COLO668 (cell line): ENCODE data around the gene PCSK4.
A peak's percentile ranks its signal among the peaks of the same experiment; 100 is the strongest.
"Not testable (repeated sequence)": the region's sequence is repeated elsewhere in the genome, so short reads cannot be mapped to it uniquely, and the experiment has no call there.

Source experiments
- DNase-seq: peaks from one replicate; lab custom pipeline; 2025; ENCODE audit not compliant: unreplicated experiment; lab: John Stamatoyannopoulos, UW

PCSK4 gene

DNA sequence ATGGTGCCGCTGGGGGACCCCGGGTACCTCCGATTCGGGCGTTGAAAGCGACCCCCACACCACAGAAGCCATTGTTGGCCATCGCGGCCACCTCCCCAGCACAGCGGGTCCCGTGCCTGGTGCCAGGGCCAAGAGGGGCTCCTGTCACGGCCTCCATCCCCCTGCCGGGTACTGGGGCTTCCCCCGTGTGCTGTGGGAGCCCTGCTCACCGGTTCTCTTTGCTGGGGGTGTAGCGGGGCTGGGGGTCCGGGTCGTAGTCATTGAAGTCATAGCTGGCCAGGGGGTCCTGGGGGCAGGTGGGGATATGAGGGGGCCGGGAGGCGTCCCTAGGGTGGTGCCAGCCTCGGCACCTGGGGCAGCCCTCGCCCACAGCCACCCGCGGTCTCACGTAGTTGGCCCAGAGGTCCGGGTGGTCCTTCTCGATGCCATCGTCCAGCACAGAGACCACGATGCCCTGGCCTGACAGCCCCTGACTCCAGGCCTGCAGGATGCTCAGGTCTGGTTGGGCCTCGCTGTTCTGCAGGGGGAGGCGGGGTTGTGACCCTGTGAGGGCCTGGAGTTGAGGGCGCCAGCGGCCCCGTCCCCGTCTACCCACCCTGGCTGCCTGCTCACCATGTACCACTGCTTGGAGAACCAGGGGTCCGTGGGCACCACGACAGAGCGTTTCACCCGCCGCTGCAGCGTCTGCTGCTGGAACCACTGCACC is 2.4 kb downstream of the PCSK4 start:
- no peak for DNase-seq

DNA sequence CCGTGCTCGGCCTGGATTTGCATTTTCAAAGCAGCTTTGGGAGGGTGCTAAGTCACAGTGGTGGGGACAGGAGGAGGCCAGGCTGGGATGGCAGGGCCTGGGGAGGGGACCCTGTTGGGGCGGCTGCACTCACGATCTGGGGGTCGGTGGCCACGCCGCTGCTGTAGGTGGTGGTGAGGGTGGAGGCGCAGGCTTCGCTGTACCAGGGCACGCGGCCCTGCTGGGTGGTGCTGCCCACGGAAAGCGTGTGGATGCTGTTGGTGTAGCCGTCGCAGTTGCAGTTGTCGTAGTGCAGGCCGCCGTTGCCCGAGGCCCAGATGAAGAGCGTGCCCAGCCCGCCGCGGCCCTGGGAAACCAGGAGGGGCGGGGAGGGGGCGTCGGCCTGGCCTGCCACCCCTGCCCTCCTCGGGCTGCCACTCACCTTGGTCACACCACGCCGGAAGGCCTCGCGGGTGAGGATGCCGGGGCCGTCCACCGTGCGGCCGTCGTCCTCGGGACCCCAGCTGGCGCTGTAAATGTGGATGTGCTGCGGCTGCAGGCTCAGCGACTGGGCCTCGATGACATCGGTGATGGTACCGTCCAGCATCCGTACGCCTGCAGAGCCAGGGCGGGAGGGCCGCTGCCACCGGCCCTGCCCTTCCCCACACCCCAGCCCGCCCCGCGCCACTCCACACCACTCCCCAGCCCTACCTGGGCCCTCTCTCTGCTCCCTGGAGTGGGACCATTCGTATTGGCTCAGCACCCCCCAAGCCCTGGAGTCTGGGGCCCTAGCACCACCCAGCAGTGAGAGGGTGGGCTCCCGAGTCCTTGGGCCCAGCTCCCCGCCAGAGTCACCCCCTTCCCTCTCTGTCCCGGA is 3.2 kb downstream of the PCSK4 start:
- DNase-seq = no peak

DNA sequence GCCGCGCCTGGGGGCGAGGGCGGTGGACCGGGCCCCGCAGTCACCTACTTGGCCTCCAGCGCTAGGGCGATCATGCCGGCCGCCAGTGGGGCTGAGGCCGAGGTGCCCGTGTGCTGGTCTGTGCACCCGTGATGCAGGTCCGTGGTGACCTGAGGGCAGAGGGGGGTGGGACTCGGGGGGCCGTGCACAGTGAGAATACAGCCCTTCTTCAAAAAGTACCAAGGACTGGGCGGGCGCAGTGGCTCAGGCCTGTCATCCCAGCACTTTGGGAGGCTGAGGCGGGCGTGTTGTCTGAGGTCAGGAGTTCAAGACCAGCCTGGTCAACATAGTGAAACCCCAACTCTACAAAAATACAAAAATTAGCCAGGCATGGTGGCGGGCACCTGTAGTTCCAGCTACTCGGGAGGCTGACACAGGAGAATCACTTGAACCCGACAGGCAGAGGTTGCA is 6.1 kb downstream of the PCSK4 start:
- no peak for DNase-seq

DNA sequence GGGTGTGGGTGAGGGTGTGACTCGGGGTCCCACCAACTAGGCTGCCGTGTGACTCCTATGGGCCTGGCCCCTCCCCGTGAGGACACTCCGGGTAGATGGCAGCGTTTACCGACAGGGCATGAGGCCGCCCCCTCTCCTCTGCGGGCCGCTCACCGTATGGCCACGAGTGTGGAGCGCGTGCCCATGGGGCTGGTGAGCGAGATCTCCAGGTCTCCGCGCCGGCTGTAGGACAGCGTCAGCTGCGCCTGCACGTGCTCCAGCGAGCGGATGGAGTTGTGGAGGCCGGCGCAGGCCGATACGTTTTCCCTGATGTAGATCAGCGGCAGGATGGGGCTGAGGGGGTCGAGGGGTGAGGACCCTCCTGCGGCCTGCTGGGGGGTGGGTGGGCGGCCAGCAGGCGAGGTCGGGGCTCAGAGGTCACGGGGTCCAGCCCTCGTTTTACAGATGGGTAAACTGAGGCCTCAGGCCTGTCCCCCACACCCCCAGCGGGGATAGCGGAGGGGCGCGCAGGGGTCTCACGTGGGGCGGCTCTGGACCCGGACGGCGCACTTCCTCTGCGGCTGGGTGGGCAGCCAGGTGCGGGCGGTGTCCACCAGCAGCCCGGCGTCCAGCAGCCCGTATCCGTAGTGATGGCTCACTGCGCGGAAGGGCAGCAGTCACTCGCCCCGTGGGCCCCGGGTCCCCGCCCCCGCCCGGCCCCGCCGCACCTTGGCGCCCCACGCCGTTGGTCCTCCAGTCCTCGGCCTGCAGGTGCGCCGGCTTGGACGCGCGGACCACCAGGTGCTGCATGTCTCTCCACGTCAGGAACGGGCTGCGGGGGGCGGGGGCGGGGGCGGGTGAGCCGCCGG is 6.8 kb downstream of the PCSK4 start:
- no peak for DNase-seq

DNA sequence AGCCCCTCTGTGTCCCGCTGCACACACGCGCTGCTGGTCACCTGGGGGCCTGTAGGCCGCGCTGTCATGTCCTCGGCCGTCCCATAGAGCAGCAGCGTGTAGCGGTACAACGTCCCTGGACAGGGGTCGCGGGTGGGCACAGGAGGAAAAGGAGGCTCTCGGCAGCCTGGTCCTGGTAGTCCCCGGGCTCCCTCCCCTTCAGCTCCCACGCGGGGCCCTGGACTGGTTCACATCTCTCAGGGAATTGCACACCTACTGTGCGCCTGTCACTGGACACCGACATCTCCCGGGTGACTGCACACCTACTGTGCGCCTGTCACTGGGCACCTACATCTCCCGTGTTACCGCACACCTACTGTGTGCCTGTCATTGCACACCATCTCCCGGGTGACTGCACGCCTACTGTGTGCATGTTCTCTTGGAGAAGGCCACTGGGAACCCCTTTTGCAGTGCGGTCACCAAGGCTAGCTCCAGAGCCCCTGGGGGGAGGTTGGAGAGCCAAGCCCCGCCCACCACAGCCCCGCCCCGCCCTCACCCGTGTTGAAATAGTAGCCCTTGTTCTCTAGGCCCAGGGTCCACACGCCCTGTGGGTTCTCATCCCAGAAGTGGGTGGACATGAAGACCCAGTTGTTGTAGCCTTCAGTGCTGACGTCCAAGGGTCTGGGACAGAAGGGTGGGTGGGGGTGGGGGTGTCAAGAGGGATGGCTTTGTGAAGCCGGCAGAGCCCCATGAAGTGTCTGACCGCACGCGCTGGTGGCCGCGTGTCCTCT is 7.6 kb downstream of the PCSK4 start:
- no peak for DNase-seq

DNA sequence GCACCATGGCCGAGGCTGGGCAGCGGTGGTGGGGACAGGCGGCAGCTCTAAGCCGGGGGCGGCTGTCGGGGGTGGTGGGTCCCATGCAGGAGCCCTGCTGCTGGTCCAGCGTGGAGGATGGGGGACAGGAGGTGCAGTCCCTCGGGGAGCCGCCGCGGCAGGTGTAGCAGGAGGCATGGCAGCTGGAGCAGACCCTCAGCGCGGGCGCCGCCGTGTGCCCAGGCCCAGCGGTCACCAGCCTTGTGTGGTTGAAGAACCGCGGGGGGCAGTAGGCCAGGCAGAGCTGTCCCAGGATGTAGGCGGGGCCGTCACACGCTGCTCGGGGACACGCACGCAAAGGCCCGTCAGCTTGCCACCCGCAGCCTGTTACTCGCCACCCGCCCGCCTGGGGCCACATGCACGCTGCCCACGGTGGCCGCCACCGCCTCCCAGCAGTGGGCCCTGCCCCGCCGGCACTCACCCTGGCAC is 8.2 kb downstream of the PCSK4 start:
- peak; percentile 35 for DNase-seq

DNA sequence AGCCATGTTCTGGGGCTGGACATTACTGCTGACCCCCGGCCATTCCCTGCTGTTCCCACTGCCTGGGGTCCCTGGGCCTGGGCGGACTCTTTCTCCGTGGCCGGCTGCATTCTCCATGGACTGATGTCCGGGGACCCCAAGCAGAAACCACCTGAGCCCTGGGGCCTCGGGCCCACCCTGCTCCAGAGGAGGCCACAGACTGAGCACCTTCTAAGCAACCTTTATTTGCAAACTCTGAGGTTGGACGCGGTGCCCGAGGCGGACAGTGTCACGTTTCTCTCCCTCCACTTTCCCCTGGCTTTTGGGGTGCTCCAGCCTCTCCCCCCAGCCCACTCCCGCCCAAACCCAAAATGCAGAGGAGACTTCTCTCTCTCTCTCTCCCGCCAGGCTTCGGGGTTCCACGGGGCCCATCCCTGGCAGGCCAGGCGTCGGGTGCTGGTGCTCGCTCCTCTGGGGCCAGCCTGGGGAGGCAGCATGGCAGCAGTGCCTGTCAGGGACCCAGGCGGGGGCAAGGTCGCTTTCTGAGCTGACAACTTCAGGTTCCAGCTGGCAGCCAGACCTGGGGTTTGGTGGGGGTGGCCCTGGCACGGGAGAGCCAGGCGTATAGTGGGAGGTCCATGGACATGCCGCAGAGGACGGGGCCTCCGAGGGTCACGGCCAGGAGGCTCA is 8.8 kb downstream of the PCSK4 start:
- no peak for DNase-seq

DNA sequence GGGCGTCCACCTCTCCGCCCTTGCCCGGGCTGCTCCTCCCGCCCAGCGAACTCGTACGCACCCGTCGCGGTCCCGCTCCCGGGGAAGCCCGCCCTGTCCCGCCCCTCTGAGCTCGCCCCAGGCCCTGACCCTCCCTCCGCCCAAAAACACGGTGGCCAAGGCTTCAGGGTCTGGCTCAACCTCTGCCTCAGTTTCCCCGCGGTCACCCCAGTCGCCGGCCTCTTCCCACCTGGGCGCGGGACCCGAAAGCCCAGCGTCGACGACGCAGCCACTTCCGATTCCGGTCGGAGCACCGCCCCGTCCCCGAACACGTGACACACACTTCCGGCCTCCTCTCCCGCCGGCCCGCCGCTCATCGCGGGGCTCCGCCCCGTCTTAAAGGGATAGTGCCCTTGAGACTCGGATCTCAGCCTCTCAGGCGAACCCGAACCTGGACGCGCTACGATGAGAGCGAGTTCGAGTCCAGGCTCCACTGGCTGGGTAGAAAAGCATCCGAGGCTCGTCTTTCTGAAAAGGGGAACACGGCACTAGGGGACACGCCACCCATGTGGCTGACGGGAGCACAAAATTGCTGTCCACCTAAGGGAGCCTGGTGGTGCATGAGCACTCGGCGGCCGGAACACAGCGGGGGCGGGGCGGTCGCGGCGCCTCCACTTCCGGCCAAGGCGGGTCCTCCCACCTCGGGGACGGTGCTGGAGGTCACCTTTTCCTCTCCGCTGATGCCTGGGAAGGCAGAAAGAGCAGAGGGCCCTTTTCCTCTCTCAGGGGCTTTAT is 11.0 kb downstream of the PCSK4 start, which contains the start of gene C19orf25:
Gene C19orf25 (minus strand): TSS at position 282 of the 774 bp plus-strand sequence. CDS start 312 bp downstream, outside the sequence.
- DNase-seq = peak; percentile 95

DNA sequence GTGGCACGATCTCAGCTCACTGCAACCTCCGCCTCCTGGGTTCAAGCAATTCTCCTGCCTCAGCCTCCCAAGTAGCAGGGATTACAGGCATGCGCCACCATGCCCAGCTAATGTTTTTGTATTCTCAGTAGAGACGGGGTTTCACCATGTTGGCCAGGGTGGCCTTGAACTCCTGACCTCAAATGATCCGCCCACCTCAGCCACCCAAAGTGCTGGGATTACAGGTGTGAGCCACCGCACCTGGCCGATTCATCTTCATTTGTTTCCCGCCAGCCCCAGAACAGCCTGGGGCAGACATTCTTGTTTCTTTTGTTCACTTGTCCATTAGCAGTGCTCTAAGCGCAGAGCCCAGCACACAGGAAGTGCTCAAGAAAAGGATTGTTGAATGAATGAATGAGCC is 13.1 kb downstream of the PCSK4 start:
- not testable (repeated sequence) for DNase-seq

DNA sequence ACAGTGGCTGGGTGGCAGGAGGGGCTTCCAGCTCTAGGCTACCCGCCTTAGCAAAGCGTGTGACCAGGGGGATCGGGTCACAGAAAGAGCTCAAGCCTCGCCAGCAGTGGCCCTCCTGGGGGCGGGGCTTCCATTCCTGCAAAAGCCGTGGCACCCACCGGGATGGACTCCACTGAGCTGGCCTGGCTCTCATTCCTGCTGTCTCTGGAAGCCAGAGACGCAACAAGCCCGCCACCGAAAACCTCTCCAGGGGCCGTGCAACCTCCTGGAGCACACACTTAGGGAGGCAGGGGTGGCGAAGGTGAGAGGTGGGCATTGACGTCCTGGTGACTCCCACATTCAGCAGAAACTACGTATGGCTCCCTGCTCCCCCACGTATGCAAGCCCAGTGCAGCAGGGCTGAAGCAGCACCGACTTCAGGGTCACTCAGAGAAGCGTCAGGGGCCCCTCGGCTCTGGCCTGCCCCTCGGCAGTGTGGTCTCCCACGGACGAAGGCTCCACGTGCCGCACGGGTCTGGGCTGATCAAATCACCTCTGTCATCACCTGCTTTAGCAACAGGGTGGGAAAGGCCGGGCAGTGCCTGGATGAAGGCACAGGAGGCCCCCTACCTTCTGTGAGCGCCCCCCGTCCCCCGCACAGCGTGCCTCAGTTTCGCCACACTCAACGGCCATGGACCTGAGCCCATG is 14.3 kb downstream of the PCSK4 start:
- no peak for DNase-seq

DNA sequence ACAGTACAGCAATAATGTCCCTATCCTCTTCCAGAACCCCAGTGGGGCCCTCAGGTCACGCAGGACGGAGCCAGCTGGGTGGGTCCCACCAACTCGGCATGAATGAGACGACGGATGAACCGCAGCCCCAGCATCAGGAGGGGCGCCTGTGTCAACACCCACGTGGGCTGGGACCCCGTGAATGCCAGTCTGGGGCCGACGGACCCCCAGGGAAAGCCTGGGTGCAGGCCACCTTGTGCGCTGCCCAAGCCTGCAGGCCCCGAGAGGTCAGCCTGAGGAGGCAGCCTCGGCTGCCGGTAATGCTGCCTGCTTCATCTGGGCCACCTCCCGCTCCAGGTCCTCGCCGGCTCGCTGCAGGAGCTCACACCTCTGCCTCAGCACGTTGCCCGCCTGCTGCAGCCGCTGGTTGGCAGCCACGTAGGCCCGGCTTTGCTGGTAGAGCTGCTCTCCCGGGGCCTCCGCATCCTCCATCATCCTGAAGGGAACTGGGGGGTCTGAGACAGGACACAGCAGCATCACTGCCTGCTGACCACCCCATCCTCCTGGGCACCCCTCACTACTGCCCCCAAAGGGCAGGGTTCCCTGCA is 15.3 kb downstream of the PCSK4 start:
- no peak for DNase-seq

DNA sequence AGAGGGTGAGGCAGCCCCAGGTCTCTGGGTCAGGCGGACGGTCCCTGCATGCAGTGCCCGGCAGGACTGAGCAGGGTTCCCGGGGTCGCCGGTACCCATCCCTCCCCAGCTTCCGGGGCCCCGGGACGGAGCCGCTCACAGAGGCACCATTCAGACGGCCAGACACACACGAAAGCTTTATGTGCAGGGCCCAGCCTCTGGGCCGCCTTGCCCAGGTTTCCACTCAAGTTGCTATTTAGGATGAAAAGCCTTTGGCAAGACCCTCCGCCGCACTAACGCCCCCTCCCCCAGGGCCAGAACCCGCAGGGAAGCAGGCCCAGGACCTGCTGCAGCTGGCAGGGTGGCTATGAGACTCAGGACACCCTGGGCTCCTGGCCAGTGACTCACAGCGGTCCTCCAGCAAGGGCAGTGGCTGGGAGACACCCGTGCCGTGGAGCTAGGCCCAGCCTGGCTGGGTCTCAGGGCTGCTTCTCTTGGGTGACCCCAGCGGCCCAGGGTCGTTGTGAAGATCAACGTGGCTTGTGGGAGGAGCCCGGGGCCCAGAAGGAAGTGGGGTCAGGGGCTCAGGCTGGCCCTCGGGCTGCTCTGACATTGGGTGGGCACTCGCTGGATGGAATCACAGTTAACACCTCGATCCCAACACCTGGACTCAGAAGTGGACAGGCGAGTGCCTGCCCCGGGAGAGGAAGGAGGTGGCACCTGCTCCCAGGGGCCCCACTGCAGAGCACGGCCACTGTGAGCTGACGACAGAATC is 16.0 kb downstream of the PCSK4 start:
- DNase-seq = no peak

DNA sequence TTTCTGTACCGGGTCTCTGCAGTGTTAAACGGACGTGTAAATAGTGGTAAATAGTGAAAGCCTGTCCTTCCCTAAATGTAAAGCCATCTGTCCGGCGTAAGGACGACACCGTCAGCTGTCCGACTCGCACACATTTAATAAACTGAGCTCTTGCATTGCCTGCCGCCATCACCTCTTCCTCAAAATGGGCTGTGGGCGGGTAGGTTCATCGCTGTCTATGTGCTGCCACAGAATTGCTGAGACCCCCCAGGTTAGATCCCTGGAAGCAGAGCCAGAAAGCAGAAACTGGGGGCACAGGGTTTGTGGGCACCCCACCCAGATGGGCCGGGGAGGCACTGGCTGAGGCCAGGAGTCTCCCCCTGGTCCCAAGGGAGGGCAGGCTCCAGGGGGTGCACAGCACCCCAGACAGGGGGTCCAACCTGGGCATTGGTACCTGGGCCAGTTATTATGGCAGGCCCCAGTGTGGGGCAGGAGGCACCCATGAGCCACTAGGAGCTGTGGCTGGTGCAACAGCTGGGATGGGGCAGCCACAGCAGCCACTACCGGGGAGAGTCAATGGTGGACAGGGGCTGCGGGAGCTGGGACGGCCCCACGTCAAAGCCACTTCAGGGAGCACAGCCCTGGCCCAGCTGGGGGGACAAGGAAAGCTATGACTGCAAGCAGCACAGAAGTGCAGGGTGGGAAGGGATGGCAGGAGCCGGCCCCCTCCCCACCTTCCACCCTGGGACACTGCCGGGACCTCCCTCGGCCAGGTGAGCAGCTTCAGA is 16.9 kb downstream of the PCSK4 start:
- DNase-seq = no peak

DNA sequence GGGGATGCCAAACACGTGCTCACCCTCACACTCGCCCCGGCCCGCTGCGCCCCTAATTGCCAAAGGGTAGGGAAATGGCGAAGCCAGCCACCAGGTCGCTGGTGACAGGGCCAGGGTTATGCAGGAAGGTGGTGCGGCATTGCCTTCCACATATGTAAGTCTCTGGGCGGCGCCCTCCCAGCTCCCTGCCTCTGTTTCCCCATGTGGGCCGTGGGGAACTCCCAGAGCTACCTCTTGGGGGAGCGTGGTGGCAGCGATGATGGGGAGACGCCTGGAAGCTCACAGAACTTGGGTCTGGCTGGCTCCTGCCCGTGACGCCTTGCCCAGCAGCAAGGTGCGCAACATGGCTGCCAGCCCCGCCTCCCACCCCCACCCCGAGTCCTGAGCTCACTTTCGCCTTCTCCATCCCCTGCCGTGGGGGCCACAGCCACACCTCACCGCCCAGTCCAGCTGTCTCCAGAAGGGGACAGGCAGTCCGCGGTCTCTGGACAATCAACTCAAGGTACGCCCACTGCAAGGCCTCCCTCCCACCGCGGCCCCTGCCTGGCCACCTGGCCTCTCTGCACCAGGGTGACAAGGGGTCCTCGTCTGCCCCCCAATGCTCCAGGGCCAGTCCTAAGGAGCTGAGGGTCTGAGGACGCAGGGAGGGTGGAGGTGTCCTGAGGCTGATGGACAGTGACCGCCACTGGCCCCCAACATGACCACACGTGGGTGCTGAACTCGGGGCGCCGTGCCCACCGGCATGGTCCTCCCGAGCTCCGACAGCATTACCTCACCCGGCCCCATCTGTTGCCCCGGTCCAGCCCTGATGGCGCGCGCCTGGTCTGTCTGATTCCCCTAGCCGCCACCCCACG is 17.7 kb downstream of the PCSK4 start:
- DNase-seq = no peak

DNA sequence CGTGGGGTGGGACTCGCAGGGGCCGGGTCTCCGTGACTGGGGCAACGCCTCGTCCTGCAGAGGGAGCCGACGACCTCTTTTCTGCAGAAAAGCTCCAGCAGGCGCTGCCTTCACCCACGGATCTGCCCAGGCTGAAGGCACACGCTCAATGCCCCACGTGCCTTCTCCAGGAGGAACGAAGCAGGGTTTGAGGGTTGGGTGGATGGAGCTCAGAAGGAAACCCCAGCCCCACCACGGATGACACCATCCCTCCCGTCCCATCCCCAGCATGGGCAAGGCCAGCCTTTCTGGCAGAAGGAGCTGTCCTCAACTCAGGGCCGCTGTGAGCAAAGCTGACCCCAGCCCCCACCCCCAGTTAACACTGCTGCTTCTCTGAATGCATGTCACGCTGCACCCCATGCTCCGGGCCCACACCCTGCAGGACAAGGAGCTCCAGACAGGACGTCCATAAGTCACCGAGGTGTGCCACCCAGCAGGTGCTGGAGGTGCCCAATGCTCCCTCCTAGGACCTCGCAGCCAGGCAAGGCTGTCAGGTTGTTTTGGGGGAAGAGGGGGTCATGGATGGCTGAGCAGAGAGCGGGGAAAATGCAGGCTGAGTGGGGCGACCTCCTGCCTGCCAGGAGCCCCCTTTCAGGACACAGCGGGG is 18.5 kb downstream of the PCSK4 start:
- no peak for DNase-seq
